Measurements from ENCODE around the gene CHL1.

- TF ChIP-seq CTCF (IDR thresholded peaks at IDR 0.05) (no peak), POLR2A (IDR thresholded peaks at IDR 0.05) (no peak)
These were observed 253.1 kb downstream of the CHL1 start for GRCh38 chr3:449711-450110.
